ENCODE results near the gene ARHGAP10.

The ARHGAP10 gene

DNA sequence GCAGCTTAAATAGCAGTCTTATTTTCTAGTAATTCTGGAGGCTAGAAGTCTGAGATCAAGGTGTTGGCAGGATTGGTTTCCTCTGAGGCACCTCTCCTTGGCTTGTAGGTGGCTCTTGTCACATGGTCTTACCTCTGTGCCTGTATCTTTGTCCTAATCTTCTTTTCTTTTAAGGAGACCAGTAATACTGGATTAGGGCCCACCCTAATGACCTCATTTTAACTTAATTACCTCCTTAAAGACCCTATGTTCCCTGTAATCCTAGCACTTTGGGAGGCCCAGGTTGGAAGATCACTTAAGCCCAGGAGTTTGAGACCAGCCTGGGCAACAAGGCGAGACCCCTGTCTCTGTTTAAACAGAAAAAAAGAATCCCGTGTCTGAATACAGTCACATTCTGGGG, 38.9 kb downstream of the ARHGAP10 start:
- DNase-seq, result no peak

DNA sequence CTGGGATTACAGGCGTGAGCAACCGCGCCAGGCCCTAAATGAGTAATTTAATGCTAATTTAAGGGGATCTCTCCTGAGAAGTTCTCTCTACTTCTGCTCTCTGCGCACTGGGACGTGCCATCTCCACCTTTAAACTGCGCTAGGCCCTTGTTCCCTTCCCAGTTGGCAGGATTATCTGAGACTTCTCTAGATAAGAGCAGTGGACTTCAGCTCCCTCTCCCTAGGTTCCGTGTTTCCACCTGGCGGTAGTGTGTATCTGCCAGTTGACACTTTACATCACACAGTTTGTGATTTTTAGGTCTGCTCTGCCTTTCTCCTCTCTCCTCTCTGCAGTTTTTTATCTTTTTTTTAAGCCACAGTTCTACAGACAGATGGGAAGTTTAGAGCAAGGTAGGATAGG, 40.2 kb downstream of the ARHGAP10 start:
- DNase-seq, result no peak

GRCh38 chr4:147772459-147772969, 40.6 kb downstream of the ARHGAP10 start:
- DNase-seq, result no peak

GRCh38 chr4:147773261-147774184, 41.6 kb downstream of the ARHGAP10 start:
- DNase-seq, result no peak

DNA sequence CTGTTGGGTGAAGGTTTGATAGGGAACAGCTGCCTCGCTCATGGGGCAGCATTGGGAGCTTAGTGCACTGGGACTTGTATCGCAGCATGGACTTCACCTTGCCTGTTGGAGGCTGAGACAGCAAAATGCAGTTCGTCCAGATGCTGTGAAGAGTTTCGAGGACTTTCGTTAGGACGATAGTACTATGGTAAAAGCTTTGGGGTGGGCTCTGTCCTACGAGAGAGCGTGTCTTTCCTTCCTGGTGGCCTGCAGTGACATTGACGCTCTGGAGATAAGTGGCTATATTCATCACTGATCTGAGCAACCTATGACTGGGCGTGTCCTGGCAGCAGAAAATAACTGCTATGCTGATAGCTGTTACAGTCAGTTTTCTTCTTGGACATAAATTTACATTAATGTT, 44.8 kb downstream of the ARHGAP10 start:
- no peak for DNase-seq

GRCh38 chr4:147777456-147778091, 45.7 kb downstream of the ARHGAP10 start:
- no peak for DNase-seq

DNA sequence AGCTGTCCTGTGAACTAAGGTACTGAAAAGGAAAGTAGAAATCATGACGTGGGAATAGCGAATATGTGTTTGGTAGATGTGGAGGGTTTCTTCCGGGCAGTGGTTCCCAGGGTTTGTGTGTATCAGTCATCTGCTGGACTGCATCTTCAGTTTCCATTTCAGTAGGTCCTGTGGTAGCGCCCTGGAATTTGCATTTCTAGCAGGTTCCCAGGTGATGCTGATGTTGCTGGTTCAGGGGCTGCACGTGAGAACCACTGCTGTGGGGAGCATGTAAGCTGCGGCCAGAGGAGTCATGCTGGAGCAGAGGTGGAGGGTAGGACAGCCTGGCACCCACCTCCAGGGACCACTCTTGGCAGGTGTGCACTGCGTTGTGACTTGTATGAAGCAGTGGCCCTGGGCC, 47.1 kb downstream of the ARHGAP10 start:
- no peak for DNase-seq

GRCh38 chr4:147779451-147779850, 47.6 kb downstream of the ARHGAP10 start:
- no peak for DNase-seq

- no peak for DNase-seq
These were observed 48.4 kb downstream of the ARHGAP10 start for GRCh38 chr4:147780137-147780777.

GRCh38 chr4:147782087-147782781, 50.3 kb downstream of the ARHGAP10 start:
- no peak for DNase-seq

DNA sequence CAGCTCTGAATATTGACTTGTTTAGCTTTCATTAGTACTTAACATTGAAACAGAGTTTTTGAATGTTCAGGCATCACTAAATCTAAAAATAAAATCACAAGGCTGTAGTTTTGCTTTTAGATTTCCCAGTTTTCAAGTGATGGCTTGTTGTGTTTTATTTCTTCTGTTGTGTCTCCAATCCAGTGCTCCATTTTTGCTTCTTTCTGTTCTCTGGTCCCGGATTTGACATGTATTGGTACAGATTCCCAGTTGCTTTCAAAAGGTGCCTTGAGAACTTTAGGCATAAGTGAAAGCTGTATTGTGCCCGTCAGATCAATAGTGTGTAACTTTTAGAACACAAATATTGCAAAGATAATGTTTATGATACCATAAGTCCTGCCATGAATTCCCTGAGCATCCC, 53.2 kb downstream of the ARHGAP10 start:
- no peak for DNase-seq

DNA sequence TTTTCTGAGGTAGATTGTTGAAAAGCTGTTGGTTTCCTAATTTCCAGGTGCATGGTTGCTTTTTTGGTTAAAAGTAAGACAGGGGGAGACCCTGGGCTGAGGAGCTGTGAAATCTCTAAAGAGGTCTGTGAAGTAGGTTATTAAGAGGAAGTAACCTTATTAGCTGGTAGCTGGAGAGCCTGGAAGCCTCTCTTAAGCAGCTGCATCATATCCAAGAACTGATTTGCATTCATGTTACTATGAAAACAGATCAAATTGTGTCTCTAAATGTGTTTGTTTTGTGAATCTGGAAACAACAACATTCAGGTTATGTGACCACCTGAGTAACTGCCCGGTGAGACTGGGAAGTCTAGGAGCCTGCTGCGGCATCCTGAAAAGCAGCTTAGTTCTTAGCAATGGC, 54.1 kb downstream of the ARHGAP10 start:
- no peak for DNase-seq

DNA sequence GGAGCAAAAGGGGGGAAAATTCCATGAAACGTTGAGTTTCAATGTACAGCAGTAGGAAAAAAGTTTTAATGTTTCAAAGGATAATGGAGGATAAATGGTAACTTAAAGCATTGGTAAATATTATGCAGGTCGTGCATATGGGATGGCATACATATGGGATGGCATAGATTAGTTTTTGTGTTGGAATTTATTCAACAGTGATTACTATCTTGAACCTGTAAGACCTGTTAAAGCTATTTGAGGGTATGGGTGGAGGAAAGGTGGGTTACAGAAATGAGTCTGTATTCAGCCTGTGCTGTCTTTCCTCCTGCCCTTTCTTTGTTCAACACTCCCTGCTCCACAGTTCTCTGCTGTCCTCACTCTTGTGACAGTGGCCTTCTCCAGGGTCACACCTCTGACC, 54.6 kb downstream of the ARHGAP10 start:
- DNase-seq, result no peak

DNA sequence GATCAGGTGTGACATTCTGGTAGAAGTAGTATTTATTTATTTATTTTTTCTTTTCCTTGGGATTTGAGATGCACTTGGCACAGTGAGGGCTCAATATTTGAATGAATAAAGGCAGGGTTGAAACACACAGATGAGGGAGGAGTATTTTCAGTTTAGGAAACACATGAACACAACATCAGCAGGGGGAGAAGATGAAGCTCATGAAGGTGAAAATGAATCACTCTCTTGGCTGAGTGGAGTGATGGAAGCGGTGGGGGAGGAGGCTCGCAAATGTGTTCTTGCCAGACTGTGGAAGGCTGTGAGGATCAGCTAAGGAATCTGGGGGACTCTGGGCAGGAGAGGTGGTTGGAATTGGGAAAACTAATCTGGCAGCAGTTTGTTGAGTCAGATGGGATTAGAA, 55.3 kb downstream of the ARHGAP10 start:
- DNase-seq, result no peak

DNA sequence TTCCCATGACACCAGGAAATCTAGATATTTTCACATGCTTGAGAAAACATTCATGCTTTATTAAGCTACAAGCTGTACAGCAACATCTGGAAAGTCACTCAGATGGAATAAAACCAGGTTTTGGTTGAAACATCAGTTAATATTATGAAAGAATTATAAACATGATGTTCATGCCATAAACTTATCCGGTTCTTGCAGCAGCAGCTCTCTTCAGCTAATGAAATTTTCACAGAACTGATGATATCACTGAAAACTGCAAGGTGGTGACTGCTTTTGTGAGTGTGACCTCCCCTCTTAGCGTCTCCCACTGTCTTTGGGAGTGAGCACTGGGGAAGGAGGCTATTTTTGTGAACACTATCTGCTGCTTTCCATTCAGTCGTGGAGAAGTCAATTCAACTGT, 56.9 kb downstream of the ARHGAP10 start:
- no peak for DNase-seq

DNA sequence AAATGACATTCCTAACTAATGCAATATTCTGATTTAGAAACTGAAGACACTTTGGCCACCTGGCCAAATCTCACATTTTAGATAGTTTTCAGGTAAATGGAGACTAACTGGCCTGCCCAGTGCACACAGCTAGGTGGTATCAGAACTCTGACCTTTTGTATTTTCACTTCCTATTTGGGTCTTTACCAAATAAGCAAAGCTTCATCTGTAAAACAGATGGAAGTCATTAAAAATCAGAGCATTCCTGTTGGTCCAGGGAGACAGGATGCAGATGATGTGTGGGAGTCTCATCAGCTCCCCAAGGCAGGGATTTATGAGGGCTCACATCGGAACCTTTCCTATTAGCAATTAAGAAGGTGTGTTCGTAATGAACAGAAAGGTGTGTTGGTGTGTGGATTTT, 57.7 kb downstream of the ARHGAP10 start:
- no peak for DNase-seq

GRCh38 chr4:147790412-147790811, 58.5 kb downstream of the ARHGAP10 start:
- no peak for DNase-seq

GRCh38 chr4:147791341-147791740, 59.5 kb downstream of the ARHGAP10 start:
- no peak for DNase-seq

DNA sequence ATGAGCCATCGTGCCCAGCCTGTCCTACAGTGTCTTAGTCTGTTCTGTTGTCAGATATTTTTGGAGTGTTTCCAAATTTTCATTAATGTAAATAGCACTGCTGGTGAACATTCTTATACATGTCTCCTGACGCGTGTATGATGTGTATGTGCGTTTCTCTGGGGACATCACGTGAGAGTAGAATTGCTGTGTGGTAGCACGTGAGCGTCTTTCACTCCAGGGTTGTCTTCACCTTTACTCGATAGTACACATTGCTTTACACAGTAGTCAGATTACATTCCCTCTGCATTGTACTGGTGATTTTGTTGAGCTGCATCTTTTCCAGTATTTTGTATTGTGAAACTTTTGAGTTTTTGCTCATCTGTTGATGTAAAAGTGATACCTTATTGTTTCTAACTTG, 60.0 kb downstream of the ARHGAP10 start:
- no peak for DNase-seq

- no peak for DNase-seq
These were observed 61.9 kb downstream of the ARHGAP10 start for GRCh38 chr4:147793569-147794313.

GRCh38 chr4:147794314-147794680, 62.4 kb downstream of the ARHGAP10 start:
- no peak for DNase-seq

- no peak for DNase-seq
These were observed 63.0 kb downstream of the ARHGAP10 start for GRCh38 chr4:147794787-147795413.
